IMR-90 (cell line): ENCODE measurements around the gene PDS5A. TPM values are rescaled to one million over a fixed set of nuclear protein-coding genes. Genes with fewer than 3 reads are reported as not detected.

Experiments used
- ATAC-seq: fragments of 200-7000 bp; cut with Tn5 transposase; 2 replicates; pipeline ENCODE4 v1.9.1; 2020; ENCODE audit warnings: low read depth, mild to moderate bottlenecking, moderate library complexity
- BruUV-seq: library from RNA; stranded (reverse); fragments of 400-500 nt; replicated peaks from 2 replicates; lab custom pipeline; 2021; lab: Mats Ljungman, UMichigan
- CTCF ChIA-PET: fragments of 300-600 bp; formaldehyde crosslinking; extraction: SDS; loops from one replicate; lab custom pipeline; 2021; ENCODE audit warnings: antibody characterized with exemption; lab: Yijun Ruan, JAX
- POLR2A ChIA-PET: fragments of 300-600 bp; sonication (Branson Sonifier 250); formaldehyde crosslinking; loops from one replicate; lab custom pipeline; 2022; ENCODE audit warnings: antibody characterized with exemption; ENCODE audit not compliant: unreplicated experiment; lab: Charles Lee
- DNase-seq: peaks from one replicate; pipeline ENCODE4 v3.0.0; 2013
- H2AFZ ChIP-seq: replicated peaks from 2 replicates; pipeline ENCODE3; 2013; ENCODE audit warnings: low read length, mild to moderate bottlenecking; ENCODE audit not compliant: poor library complexity
- H2AK5ac ChIP-seq: 2 replicates; pipeline ENCODE4 v1.6.1; 2013; ENCODE audit warnings: low read depth, low read length, inconsistent platforms
- H2AK9ac ChIP-seq: replicated peaks from 2 replicates; pipeline ENCODE3; 2013; ENCODE audit warnings: mild to moderate bottlenecking, low read depth, low read length, moderate library complexity; ENCODE audit not compliant: poor library complexity
- H2BK120ac ChIP-seq: 2 replicates; pipeline ENCODE4 v1.6.1; 2013; ENCODE audit warnings: low read depth, low read length, inconsistent platforms
- H2BK15ac ChIP-seq: 3 replicates; pipeline ENCODE4 v1.6.1; 2013; ENCODE audit warnings: low read depth, low read length, inconsistent platforms
- H2BK20ac ChIP-seq: 2 replicates; pipeline ENCODE4 v1.6.1; 2013; ENCODE audit warnings: low read depth, mild to moderate bottlenecking, inconsistent platforms, low read length, moderate library complexity
- H2BK5ac ChIP-seq: 2 replicates; pipeline ENCODE4 v1.6.1; 2013; ENCODE audit warnings: mild to moderate bottlenecking, low read depth, low read length, inconsistent platforms; ENCODE audit not compliant: poor library complexity, severe bottlenecking
- H3K14ac ChIP-seq: replicated peaks from 2 replicates; pipeline ENCODE4 v1.6.1; 2013; ENCODE audit warnings: low read depth, low read length, inconsistent platforms
- H3K18ac ChIP-seq: 2 replicates; pipeline ENCODE4 v1.6.1; 2013; ENCODE audit warnings: low read depth, low read length, control low read depth
- H3K23ac ChIP-seq: 2 replicates; pipeline ENCODE4 v1.6.1; 2013; ENCODE audit warnings: low read depth, low read length, inconsistent platforms
- H3K27ac ChIP-seq: 2 replicates; pipeline ENCODE4 v1.5.1; 2013; ENCODE audit warnings: mild to moderate bottlenecking, control low read depth, low read length; ENCODE audit not compliant: insufficient read depth
- H3K27me3 ChIP-seq: 2 replicates; pipeline ENCODE4 v1.6.1; 2013; ENCODE audit warnings: low read length; ENCODE audit not compliant: control insufficient read depth, insufficient read depth
- H3K36me3 ChIP-seq: 2 replicates; pipeline ENCODE4 v1.6.1; 2013; ENCODE audit warnings: low read length, mixed read lengths; ENCODE audit not compliant: control insufficient read depth, insufficient read depth
- H3K4ac ChIP-seq: 2 replicates; pipeline ENCODE4 v1.6.1; 2013; ENCODE audit warnings: low read depth, low read length, inconsistent platforms
- H3K4me1 ChIP-seq: 2 replicates; pipeline ENCODE4 v1.6.1; 2013; ENCODE audit warnings: low read length, mixed read lengths; ENCODE audit not compliant: control insufficient read depth, insufficient read depth
- H3K4me2 ChIP-seq: 2 replicates; pipeline ENCODE4 v1.6.1; 2013; ENCODE audit warnings: low read depth, mild to moderate bottlenecking, control low read depth, low read length, moderate library complexity
- H3K4me3 ChIP-seq: 2 replicates; pipeline ENCODE4 v1.5.1; 2013; ENCODE audit warnings: low read depth, mild to moderate bottlenecking, control low read depth, low read length, moderate library complexity; ENCODE audit not compliant: insufficient read depth
- H3K56ac ChIP-seq: 2 replicates; pipeline ENCODE4 v1.6.1; 2013; ENCODE audit warnings: low read length, inconsistent platforms; ENCODE audit not compliant: insufficient read depth; ENCODE audit errors: extremely low read depth
- H3K79me1 ChIP-seq, 2 experiments: 2 replicates each; pipeline ENCODE4 v1.6.1; 2013; ENCODE audit warnings: low read length in 2 of 2, inconsistent platforms in 1 of 2, low read depth in 1 of 2
- H3K9ac ChIP-seq: 2 replicates; pipeline ENCODE4 v1.6.1; 2013; ENCODE audit warnings: low read depth, low read length, control low read depth
- H3K9me1 ChIP-seq: 2 replicates; pipeline ENCODE4 v1.6.1; 2013; ENCODE audit warnings: low read length, inconsistent platforms; ENCODE audit not compliant: insufficient read depth
- H3K9me3 ChIP-seq: 2 replicates; pipeline ENCODE4 v1.6.1; 2013; ENCODE audit warnings: low read length; ENCODE audit not compliant: control insufficient read depth, insufficient read depth
- H4K20me1 ChIP-seq: 2 replicates; pipeline ENCODE4 v1.6.1; 2013; ENCODE audit warnings: low read length, inconsistent platforms; ENCODE audit not compliant: insufficient read depth
- H4K5ac ChIP-seq: 2 replicates; pipeline ENCODE4 v1.6.1; 2013; ENCODE audit warnings: mild to moderate bottlenecking, low read depth, low read length, control low read depth
- H4K8ac ChIP-seq, 2 experiments: 2 replicates each; pipeline ENCODE4 v1.6.1; 2013; ENCODE audit warnings: low read depth in 2 of 2, low read length in 2 of 2, control low read depth in 1 of 2, inconsistent platforms in 1 of 2
- H4K91ac ChIP-seq: 2 replicates; pipeline ENCODE4 v1.6.1; 2013; ENCODE audit warnings: low read depth, low read length, inconsistent platforms; ENCODE audit not compliant: insufficient read depth
- CEBPB ChIP-seq: IDR thresholded peaks from 2 replicates; pipeline ENCODE4 v1.6.1; 2012; ENCODE audit warnings: low read depth, low read length, improper control_type of control experiment
- CTCF ChIP-seq: conservative IDR thresholded peaks from 2 replicates; pipeline ENCODE4 v1.5.1; 2012; ENCODE audit warnings: mild to moderate bottlenecking, low read depth, low read length, improper control_type of control experiment
- FOS ChIP-seq: fragments of 150-350 bp; IDR thresholded peaks from 2 replicates; pipeline ENCODE4 v1.6.1; 2016; ENCODE audit warnings: low read depth, low read length
- POLR2A ChIP-seq: IDR thresholded peaks from 2 replicates; pipeline ENCODE4 v1.6.1; 2012; ENCODE audit warnings: mild to moderate bottlenecking, low read depth, low read length
- WGBS, 2 experiments: methylation state at CpG; one replicate each; pipeline versions ENCODE4 v1.1.5 to v1.1.7; 2013; ENCODE audit warnings: missing lambda C conversion rate in 2 of 2; ENCODE audit not compliant: insufficient read length in 1 of 2; ENCODE audit errors: extremely low coverage in 2 of 2; 5-methylcytosine and 5-hydroxymethylcytosine counted together
- dilution Hi-C: fragments of 300-500 bp; cut with HindIII; formaldehyde crosslinking; loops from one replicate; pipeline ENCODE4 v1.14.3; 2018; ENCODE audit warnings: low sequenced_read_pairs; ENCODE audit not compliant: unreplicated experiment
- in situ Hi-C: fragments of 300-500 bp; cut with MboI; formaldehyde crosslinking; loops from 3 replicates; pipeline ENCODE4 v1.14.3; 2019; ENCODE audit warnings: low sequenced_read_pairs, inconsistent platforms, mixed read lengths
- intact Hi-C: fragments of 100-400 bp; cut with micrococcal nuclease; formaldehyde crosslinking; loops from 2 replicates; pipeline ENCODE4 v1.10.0; 2022
- polyA plus RNA-seq, 3 experiments: library from polyadenylated mRNA; depleted of rRNA; stranded (reverse); fragments of >200 nt; gene quantifications; 2 replicates each; pipeline ENCODE4 v1.2.3, GENCODE V29; 2012; ENCODE audit warnings: low replicate concordance in 1 of 3
- total RNA-seq: library from RNA; depleted of rRNA; stranded (reverse); fragments of >200 nt; gene quantifications from 2 replicates; pipeline ENCODE4 v1.2.3, GENCODE V29; 2012
- TF ChIP-seq, protein P1 (sequence below): fragments of 150-350 bp; IDR thresholded peaks from 2 replicates; pipeline ENCODE4 v1.6.1; 2016; ENCODE audit warnings: low read depth, mild to moderate bottlenecking, low read length, moderate library complexity, borderline replicate concordance

PDS5A gene
- total and polyA plus RNA-seq, 2 of the 4 experiments (the other 2 are of a cell fraction), result 16.3 to 33.5 TPM

DNA sequence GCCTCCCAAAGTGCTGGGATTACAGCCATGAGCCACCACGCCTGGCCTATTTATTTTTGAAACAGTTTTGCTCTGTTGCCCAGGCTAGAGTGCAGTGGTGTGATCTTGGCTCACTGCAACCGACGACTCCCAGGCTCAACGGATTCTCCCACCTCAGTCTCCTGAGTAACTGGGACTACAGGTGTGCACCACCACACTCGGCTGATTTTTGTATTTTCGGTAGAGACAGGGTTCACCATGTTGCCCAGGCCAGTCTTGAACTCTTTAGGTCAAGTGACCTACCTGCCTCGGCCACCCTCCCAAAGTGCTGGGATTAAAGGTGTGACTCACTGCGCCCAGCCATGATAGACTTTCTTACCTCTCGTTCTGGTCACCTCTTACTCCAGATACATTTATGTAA, 155.8 kb downstream of the PDS5A start:
- Histone ChIP-seq H3K9ac (no peak overlapping the region), H2BK20ac (no peak overlapping the region), H2BK120ac (no peak overlapping the region), H2AK5ac (no peak overlapping the region), H4K20me1 (no peaks in the 10 kb centered on the region; the same call in none of the 2 replicates), H3K9me3 (no peaks in the 10 kb centered on the region), H2BK15ac (no peak overlapping the region), H3K23ac (no peak overlapping the region), H3K36me3 (no peaks in the 10 kb centered on the region; the same call in none of the 2 replicates), H3K14ac (no peak overlapping the region), H3K27ac (no peak overlapping the region), H2AFZ (no peak overlapping the region), H3K4ac (no peak overlapping the region), H4K5ac (no peak overlapping the region), H3K4me1 (0 out of 2 replicates have a peak, but pooled peaks cover 2% of the 10 kb centered on the region), H3K79me1 (peaks cover 0 to 6% of the 10 kb centered on the region in 2 experiments; a peak in 1 of 4 replicates), H2AK9ac (no peak overlapping the region), H4K8ac (no peak overlapping the region), H3K18ac (no peak overlapping the region), H3K27me3 (no peaks in the 10 kb centered on the region), H4K91ac (no peak overlapping the region), H3K4me3 (no peak overlapping the region), H3K56ac (no peak overlapping the region), H3K9me1 (peaks cover 5% of the 10 kb centered on the region), H3K4me2 (no peak overlapping the region), H2BK5ac (no peak overlapping the region)
- DNase-seq, result no peak
- 100% methylated on average over 6 of the region's 9 CpGs; no CpG with 5 or more reads in 1 of the 2 experiments for WGBS, 2 experiments
- POLR2A ChIA-PET, result no interaction called here
- BruUV-seq, result no TSS peak
- TF ChIP-seq CTCF (no peak), FOS (no peak), CEBPB (no peak), POLR2A (no peak)
- TF ChIP-seq, protein P1, sequence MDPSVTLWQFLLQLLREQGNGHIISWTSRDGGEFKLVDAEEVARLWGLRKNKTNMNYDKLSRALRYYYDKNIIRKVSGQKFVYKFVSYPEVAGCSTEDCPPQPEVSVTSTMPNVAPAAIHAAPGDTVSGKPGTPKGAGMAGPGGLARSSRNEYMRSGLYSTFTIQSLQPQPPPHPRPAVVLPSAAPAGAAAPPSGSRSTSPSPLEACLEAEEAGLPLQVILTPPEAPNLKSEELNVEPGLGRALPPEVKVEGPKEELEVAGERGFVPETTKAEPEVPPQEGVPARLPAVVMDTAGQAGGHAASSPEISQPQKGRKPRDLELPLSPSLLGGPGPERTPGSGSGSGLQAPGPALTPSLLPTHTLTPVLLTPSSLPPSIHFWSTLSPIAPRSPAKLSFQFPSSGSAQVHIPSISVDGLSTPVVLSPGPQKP, result no peak
- dilution Hi-C loops (no loop called here), in situ Hi-C loops (no loop called here), intact Hi-C loops (no loop called here)
- CTCF ChIA-PET, result no interaction called here
- no peak for ATAC-seq
